Measurements from ENCODE around the gene WIPF2.
"Not testable (repeated sequence)": the region's sequence is repeated elsewhere in the genome, so short reads cannot be mapped to it uniquely, and the experiment has no call there.

WIPF2 gene

GRCh38 chr17:40259505-40259904 is 40.4 kb downstream of the WIPF2 start:
- no peak for DNase-seq

DNA sequence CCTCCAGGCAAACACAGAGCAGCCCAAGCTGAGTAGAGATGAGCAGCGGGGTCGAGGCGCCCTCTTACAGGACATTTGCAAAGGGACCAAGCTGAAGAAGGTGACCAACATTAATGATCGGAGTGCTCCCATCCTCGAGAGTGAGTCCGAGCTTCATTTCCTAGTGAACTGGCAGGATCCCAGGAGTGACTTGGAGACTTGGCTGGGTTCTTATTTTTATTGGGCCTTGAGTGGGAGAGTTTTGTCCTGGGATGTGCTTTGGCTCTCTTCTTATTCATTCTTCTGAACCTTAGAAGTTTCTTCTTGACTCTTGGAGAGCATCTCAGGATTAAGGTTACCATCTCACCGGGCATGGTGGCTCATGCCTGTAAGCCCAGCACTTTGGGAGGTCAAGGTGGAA is 41.4 kb downstream of the WIPF2 start:
- DNase-seq, result no peak

- DNase-seq, result no peak
Observed at GRCh38 chr17:40264458-40265185, 45.5 kb downstream of the WIPF2 start.

GRCh38 chr17:40265337-40265736 is 46.2 kb downstream of the WIPF2 start:
- no peak for DNase-seq

- DNase-seq, result no peak
Observed at GRCh38 chr17:40266882-40267281, 47.8 kb downstream of the WIPF2 start.

- DNase-seq, result no peak
Observed at GRCh38 chr17:40268141-40268712, 49.1 kb downstream of the WIPF2 start.

- no peak for DNase-seq
Observed at GRCh38 chr17:40278414-40278813, 59.3 kb downstream of the WIPF2 start.

- no peak for DNase-seq
Observed at GRCh38 chr17:40279402-40279801, 60.3 kb downstream of the WIPF2 start.

DNA sequence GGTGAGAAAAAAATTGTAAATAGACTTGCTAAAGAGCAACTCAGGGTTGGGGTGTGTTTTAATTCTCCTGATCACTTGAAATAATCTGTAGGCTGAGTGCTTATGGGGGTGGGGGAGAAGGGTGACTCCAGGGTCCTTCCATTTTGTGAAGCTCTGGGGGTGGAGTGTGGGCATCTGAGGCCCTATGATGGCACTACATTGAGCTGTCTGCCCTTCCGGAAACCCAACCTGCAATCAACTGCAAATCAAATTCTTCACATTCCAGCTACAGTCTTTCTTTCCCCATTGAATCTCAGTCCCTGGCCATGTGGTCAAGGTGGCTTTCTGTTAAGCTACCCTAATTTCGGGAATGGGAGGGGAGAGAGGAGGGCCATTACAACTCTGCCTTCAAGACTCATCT is 62.6 kb downstream of the WIPF2 start:
- no peak for DNase-seq

DNA sequence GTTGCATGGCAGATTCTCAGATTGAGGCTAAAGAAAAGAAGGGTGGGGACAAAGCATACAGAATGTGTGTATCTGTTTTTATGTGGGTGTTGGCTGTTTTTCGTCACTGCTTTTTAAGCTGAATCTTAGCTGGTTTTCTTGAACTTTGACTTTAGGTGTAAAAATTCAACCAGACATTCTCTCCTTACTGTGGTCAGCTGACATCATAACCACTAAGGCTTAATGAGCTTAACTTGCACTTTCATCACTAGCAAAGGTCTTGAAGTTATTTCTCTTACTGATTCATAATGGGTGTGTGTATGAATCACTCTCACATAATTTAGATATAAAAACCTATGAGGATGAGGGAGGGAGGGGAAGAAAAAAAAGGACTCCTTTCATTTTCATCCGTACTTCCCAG is 64.6 kb downstream of the WIPF2 start:
- no peak for DNase-seq

GRCh38 chr17:40284085-40284713 is 65.1 kb downstream of the WIPF2 start:
- DNase-seq, result no peak

DNA sequence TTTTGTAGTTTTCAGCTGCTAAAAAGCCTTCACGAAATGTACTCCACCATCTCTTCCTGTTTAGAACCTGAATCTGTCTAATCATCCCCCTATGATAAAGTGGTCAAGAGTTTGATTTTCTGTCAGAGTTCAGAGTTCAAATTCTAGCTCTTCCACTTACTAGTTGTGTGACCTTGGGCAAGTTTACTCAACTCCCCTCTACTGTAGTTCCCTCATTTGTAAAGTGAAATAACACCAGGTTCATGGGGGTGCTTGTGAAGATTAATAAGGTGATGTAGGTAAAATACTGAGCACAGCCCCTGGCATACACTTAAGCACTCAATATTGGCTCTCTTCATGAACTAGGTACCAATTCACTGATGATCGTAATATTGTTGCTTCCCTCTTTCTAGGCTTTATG is 67.4 kb downstream of the WIPF2 start:
- DNase-seq, result no peak

- no peak for DNase-seq
Observed at GRCh38 chr17:40287159-40287493, 68.0 kb downstream of the WIPF2 start.

DNA sequence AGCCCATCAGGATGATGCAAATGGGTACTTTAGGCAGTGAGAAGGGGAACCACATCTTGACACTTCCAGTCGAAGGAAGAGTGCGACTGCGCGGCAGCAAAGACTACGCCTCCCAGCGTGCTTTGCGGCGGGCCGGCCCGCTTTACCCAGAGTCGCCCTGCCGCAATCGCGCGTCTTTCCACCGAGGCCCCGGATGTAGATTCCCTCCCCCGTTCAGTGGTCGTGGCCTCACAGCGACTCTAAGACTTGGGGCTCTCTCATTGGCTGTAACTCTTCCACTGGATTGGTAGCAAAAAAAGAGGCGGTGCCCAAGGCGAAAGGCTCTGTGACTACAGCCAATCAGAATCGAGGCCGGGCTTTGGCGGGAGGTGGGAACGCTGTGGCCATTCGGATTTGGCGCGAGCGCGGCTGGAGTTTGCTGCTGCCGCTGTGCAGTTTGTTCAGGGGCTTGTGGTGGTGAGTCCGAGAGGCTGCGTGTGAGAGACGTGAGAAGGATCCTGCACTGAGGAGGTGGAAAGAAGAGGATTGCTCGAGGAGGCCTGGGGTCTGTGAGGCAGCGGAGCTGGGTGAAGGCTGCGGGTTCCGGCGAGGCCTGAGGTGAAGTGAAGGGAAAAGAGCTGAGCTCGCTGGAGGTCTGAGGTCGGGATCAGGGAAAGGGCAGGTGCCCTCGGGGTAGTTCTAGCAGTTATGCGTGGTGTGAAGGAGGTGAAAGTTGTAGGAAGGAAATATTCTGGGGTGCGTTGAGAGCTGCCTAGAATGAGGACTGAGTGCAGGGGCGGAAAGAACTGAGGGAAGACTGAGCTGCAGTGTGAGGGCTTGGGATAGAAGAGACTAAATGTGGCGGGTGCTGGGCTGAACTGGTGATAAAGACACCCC is 68.6 kb downstream of the WIPF2 start, which contains the start of gene CDC6:
TSS of gene CDC6 (plus strand) at position 386 of the 876 bp plus-strand sequence. CDS start 1,542 bp downstream, outside the sequence.
- peak; percentile 99 for DNase-seq

- no peak for DNase-seq
Observed at GRCh38 chr17:40290629-40291280, 71.7 kb downstream of the WIPF2 start.

GRCh38 chr17:40291281-40291664 is 72.2 kb downstream of the WIPF2 start:
- DNase-seq, result no peak

GRCh38 chr17:40293363-40293762 is 74.3 kb downstream of the WIPF2 start:
- DNase-seq, result no peak

DNA sequence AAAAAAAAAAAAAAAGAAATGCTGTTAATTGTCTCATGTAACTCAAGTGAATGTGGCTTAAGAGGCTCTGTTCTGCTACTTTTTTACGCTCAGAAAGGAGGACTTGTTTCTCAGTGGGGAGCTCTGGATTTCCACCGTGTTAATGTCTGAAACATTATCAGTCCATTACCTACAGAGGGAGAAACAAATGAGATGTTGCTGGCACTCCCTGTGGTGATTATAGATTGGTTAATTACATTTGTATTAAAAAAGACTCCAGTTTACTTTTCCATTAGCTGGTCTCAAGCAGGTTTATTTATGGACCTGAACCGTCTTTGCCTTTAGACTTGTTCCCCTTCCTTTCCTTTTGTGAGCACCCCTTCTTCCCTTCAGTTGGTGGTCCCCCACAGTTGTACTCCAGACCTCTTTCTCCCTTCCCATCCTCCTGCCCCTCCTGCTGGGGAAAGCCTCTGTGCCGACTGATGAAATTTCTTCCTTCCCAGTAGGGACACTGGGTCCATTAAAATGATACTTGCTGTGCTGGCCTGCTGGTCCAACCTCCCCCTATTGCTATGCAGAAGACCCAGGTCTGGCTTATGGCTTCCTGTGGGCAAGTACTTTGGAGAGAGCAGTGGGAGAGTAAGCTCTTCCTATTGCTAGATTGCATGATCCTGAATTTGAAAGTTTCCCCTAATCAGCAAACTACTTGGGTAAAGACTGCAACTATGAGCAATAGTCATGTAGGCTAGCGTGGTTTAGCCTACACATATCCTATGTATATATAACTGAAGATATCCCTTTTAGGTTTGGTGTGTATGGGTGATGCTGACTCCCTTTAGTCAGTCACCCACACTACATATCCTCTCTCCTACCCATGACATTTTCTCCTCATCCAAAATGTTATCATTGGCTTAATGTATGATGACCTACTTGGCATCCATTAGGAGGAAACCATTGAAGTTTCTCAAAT is 76.7 kb downstream of the WIPF2 start:
- DNase-seq, result no peak

DNA sequence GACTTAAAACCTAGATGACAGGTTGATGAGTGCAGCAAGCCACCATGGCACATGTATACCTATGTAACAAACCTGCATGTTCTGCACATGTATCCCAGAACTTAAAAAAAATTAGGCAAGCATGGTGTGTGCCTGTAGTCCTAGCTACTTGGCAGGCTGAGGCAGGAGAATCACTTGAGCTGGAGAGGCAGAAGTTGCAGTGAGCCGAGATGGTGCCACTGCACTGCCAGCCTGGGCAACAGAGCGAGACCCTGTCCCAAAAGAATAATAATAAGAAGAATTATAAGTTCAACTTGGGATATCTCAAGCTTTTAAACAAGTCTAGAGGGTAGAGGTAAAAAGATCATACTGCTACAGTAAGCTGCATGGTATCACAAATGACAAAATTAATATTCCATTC is 78.4 kb downstream of the WIPF2 start:
- DNase-seq, result no peak

DNA sequence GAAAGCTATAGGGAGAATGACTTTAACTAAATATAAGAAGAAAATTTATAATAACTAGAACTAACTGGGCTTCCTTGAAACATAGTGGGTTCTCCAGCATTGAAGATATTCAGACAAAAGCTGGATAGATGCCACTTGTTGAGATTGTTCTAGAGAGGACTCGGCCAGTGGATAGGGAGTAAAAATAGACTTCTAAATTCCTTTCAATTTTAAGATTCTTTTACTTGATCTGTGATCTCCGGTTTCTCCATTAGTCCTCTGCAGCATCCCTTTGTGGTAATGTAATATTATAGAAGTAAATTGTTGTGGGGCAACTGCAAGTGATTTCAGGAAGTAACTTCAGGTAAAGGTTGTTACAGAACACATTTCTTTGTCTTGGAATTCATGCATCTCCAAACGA is 79.6 kb downstream of the WIPF2 start:
- DNase-seq, result no peak

GRCh38 chr17:40299159-40299757 is 80.2 kb downstream of the WIPF2 start:
- DNase-seq, result not testable (repeated sequence)

Measured in NCI-H510A treated with DMSO at 0.1 percent for 48 hours (cell line).